Panc1 (cell line): ENCODE results near the gene MYBPH. TPM values are rescaled to one million over a fixed set of nuclear protein-coding genes. Genes with fewer than 3 reads are reported as not detected.
A peak's percentile ranks its signal among the peaks of the same experiment; 100 is the strongest.

ENCODE experiments used
- ATAC-seq: fragments of 200-7000 bp; cut with Tn5 transposase; 2 replicates; pipeline ENCODE4 v1.9.1; 2020; ENCODE audit warnings: mild to moderate bottlenecking, moderate library complexity
- BruUV-seq: library from RNA; stranded (reverse); fragments of 400-500 nt; replicated peaks from 2 replicates; lab custom pipeline; 2021; lab: Mats Ljungman, UMichigan
- CTCF ChIA-PET: fragments of 300-600 bp; sonication (Branson Sonifier 250); formaldehyde crosslinking; loops from one replicate; lab custom pipeline; 2022; ENCODE audit warnings: antibody characterized with exemption; lab: Charles Lee
- POLR2A ChIA-PET: fragments of 300-600 bp; sonication (Branson Sonifier 250); formaldehyde crosslinking; loops from one replicate; lab custom pipeline; 2022; ENCODE audit warnings: antibody characterized with exemption; lab: Charles Lee
- DNase-seq: peaks from one replicate; pipeline ENCODE4 v3.0.0-alpha.2; 2010; ENCODE audit warnings: low read depth, low spot score
- H3K27ac ChIP-seq: 2 replicates; pipeline ENCODE4 v1.5.1; 2011; ENCODE audit warnings: mild to moderate bottlenecking, low read length, inconsistent platforms
- H3K27me3 ChIP-seq: fragments of 200-500 bp; sonication (Bioruptor generic); 2 replicates; pipeline ENCODE4 v1.6.0; 2014; ENCODE audit warnings: low read length, inconsistent platforms; ENCODE audit not compliant: control insufficient read depth, insufficient read depth
- H3K36me3 ChIP-seq: fragments of 200-500 bp; sonication (Bioruptor generic); 2 replicates; pipeline ENCODE4 v1.5.1; 2014; ENCODE audit warnings: inconsistent platforms, mild to moderate bottlenecking, low read length, moderate library complexity; ENCODE audit not compliant: control insufficient read depth, insufficient read depth
- H3K4me1 ChIP-seq: 2 replicates; pipeline ENCODE4 v1.5.1; 2011; ENCODE audit warnings: inconsistent platforms, mild to moderate bottlenecking, low read length, moderate library complexity; ENCODE audit not compliant: control insufficient read depth, insufficient read depth
- H3K4me3 ChIP-seq, 2 experiments: 2 replicates each; pipeline ENCODE4 v1.5.1; 2011 to 2012; ENCODE audit warnings: low read depth in 2 of 2, low read length in 2 of 2, mild to moderate bottlenecking in 2 of 2, inconsistent platforms in 1 of 2, moderate library complexity in 1 of 2
- H3K9me3 ChIP-seq: fragments of 200-500 bp; sonication (Bioruptor generic); 2 replicates; pipeline ENCODE4 v1.5.1; 2014; ENCODE audit warnings: low read depth, mild to moderate bottlenecking, inconsistent platforms, low read length, moderate library complexity; ENCODE audit not compliant: control insufficient read depth, insufficient read depth
- POLR2AphosphoS5 ChIP-seq: IDR thresholded peaks from 2 replicates; pipeline ENCODE4 v1.6.1; 2012; ENCODE audit warnings: mild to moderate bottlenecking, low read depth, low read length, moderate library complexity
- SIN3A ChIP-seq: IDR thresholded peaks from 2 replicates; pipeline ENCODE4 v1.6.1; 2012; ENCODE audit warnings: low read depth, mild to moderate bottlenecking, low read length, moderate library complexity, borderline replicate concordance; ENCODE audit not compliant: insufficient read depth
- TCF7L2 ChIP-seq: IDR thresholded peaks from 2 replicates; pipeline ENCODE4 v1.6.1; 2011; ENCODE audit warnings: mild to moderate bottlenecking, low read depth, low read length, inconsistent platforms
- in situ Hi-C: cut with HindIII; loops from 2 replicates; pipeline ENCODE4 v1.10.0; 2016; ENCODE audit warnings: low sequenced_read_pairs, low pct_unique_long_range_greater_than_20kb
- intact Hi-C: fragments of 100-400 bp; cut with micrococcal nuclease; formaldehyde crosslinking; loops from one replicate; pipeline ENCODE4 v1.10.0; 2022; ENCODE audit not compliant: unreplicated experiment
- total RNA-seq: library from RNA; stranded (reverse); gene quantifications from one replicate; pipeline ENCODE4 v1.2.1, GENCODE V29; 2021; ENCODE audit not compliant: unreplicated experiment
- TF ChIP-seq, protein P1 (sequence below): fragments of 450-650 bp; IDR thresholded peaks from 2 replicates; pipeline ENCODE4 v1.5.1; 2017; ENCODE audit warnings: mild to moderate bottlenecking
- TF ChIP-seq, protein P2 (sequence below), 2 experiments: IDR thresholded peaks; 2 replicates each; pipeline ENCODE4 v1.6.1; 2011 to 2012; ENCODE audit warnings: low read depth in 2 of 2, control low read depth in 1 of 2, low read length in 1 of 2, mild to moderate bottlenecking in 1 of 2, moderate library complexity in 1 of 2; ENCODE audit not compliant: insufficient read depth in 1 of 2

The MYBPH gene
- total RNA-seq, 1 experiment from 2014 or later, result not detected

DNA sequence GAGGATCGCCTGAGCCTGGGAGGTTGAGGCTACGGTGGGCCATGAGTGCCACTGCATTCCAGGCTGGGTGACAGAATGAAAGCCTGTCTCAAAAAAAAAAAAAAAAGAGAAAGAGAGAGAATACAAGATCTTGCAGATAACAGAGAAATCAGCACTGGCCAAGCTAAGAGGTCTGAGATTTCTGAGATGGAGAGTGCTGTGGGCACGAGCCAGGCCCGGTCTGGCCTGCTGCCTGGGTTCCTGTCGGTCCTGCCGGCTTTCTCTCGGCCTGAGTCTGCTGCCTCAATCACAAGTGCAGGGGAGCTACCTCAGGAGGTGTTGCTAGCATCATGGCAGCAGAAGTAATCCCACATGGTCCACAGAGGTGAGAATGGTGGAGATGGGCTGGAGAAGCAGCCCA lies 29.1 kb downstream of the MYBPH start:
- TF ChIP-seq POLR2AphosphoS5, result no peak
- intact Hi-C loops (no loop called here), in situ Hi-C loops (no loop called here)
- POLR2A ChIA-PET, result no interaction called here
- CTCF ChIA-PET, result interaction anchor here (0.7 to 0.9 kb wide), 3 partner anchors 12 to 112 kb away, joined by 3 to 13 read pairs (median 5); no protein-coding TSS in a partner anchor
- Histone ChIP-seq H3K27me3 (no peaks in the 10 kb centered on the region), H3K4me1 (peaks cover 35% of the 10 kb centered on the region), H3K4me3 (no peak overlapping the region), H3K9me3 (no peaks in the 10 kb centered on the region), H3K27ac (no peak overlapping the region), H3K36me3 (no peaks in the 10 kb centered on the region)
- ATAC-seq (no peak), DNase-seq (no peak)
- no TSS peak for BruUV-seq

DNA sequence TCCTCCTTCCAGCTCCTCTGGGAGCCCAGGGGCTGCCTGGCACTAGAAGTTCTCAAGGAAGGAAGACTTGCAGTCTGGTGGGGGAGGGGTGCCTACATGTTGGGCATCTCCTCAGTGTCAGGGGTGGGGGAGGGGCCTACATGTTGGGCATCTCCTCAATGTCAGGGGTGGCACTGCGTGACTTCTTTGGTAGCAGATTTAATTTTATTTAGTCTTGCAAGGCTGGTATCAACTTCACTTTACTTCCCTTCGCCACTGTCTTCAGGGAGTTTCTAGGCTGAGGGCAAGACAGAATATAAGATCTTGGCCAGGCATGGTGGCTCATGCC lies 29.6 kb downstream of the MYBPH start:
- no peak for DNase-seq
- H3K36me3 ChIP-seq, result no peaks in the 10 kb centered on the region
- POLR2A ChIA-PET, result no interaction called here
- peaks cover 30% of the 10 kb centered on the region for H3K4me1 ChIP-seq
- ATAC-seq, result no peak
- in situ Hi-C loops (no loop called here), intact Hi-C loops (no loop called here)
- TF ChIP-seq SIN3A (no peak), POLR2AphosphoS5 (no peak), TCF7L2 (no peak)
- TF ChIP-seq, protein P1, sequence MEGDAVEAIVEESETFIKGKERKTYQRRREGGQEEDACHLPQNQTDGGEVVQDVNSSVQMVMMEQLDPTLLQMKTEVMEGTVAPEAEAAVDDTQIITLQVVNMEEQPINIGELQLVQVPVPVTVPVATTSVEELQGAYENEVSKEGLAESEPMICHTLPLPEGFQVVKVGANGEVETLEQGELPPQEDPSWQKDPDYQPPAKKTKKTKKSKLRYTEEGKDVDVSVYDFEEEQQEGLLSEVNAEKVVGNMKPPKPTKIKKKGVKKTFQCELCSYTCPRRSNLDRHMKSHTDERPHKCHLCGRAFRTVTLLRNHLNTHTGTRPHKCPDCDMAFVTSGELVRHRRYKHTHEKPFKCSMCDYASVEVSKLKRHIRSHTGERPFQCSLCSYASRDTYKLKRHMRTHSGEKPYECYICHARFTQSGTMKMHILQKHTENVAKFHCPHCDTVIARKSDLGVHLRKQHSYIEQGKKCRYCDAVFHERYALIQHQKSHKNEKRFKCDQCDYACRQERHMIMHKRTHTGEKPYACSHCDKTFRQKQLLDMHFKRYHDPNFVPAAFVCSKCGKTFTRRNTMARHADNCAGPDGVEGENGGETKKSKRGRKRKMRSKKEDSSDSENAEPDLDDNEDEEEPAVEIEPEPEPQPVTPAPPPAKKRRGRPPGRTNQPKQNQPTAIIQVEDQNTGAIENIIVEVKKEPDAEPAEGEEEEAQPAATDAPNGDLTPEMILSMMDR, result no peak
- TF ChIP-seq, protein P2, sequence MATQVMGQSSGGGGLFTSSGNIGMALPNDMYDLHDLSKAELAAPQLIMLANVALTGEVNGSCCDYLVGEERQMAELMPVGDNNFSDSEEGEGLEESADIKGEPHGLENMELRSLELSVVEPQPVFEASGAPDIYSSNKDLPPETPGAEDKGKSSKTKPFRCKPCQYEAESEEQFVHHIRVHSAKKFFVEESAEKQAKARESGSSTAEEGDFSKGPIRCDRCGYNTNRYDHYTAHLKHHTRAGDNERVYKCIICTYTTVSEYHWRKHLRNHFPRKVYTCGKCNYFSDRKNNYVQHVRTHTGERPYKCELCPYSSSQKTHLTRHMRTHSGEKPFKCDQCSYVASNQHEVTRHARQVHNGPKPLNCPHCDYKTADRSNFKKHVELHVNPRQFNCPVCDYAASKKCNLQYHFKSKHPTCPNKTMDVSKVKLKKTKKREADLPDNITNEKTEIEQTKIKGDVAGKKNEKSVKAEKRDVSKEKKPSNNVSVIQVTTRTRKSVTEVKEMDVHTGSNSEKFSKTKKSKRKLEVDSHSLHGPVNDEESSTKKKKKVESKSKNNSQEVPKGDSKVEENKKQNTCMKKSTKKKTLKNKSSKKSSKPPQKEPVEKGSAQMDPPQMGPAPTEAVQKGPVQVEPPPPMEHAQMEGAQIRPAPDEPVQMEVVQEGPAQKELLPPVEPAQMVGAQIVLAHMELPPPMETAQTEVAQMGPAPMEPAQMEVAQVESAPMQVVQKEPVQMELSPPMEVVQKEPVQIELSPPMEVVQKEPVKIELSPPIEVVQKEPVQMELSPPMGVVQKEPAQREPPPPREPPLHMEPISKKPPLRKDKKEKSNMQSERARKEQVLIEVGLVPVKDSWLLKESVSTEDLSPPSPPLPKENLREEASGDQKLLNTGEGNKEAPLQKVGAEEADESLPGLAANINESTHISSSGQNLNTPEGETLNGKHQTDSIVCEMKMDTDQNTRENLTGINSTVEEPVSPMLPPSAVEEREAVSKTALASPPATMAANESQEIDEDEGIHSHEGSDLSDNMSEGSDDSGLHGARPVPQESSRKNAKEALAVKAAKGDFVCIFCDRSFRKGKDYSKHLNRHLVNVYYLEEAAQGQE (IDR thresholded peaks at IDR 0.05; ENCODE audit: insufficient read depth in 1 of 2, low read depth in 2 of 2, low read length in 1 of 2), result no peak
- no TSS peak for BruUV-seq
- no peaks in the 10 kb centered on the region for H3K27me3 ChIP-seq
- CTCF ChIA-PET, result interaction anchor here (0.7 to 0.9 kb wide), 4 partner anchors 11 to 112 kb away, joined by 3 to 13 read pairs (median 6); no protein-coding TSS in a partner anchor
- H3K4me3 ChIP-seq, result no peak overlapping the region
- no peaks in the 10 kb centered on the region for H3K9me3 ChIP-seq
- no peak overlapping the region for H3K27ac ChIP-seq

DNA sequence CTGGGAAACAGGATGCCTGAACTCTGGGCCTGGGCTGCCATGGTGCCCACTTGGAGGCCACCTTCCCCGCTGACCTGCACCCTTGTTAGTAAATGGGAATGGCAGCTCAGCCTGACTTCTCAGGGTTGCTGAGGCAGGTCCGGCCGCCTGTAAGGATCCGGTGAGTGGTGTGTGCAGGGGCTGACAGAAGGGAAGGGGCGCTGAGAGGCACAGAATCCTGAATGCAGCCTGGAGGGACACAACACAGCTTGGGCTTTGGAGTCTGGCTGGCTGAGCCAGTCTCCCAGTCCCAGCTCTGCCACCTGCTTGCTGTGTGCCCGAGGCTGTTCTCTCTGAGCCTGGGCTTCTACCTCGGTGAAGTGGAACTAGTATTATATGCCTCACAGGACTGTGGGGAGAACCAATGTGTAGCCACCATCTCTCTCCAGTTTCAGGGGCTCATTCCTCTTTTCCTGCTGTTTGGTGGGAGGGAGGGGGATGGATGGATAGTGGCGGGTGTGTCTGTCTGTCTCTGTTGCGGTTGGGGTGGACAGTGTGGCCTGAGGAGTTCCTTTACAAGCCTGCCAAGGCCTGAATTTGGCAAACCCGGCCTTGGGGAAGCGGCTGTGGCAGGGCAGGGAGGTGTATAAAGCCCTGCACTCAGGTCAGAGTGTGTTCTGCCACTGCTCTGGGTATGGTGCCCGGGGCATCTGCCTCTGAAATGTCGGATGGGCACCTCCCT lies 30.1 kb downstream of the MYBPH start:
- H3K36me3 ChIP-seq, result no peaks in the 10 kb centered on the region
- intact Hi-C loops, result no loop called here
- BruUV-seq, result no TSS peak
- TF ChIP-seq POLR2AphosphoS5, result no peak
- TF ChIP-seq TCF7L2, result no peak
- TF ChIP-seq SIN3A, result no peak
- TF ChIP-seq, protein P2 (IDR thresholded peaks at IDR 0.05; ENCODE audit: insufficient read depth in 1 of 2, low read depth in 2 of 2, low read length in 1 of 2), result no peak
- TF ChIP-seq, protein P1, result no peak
- ATAC-seq (peak; percentile 29; the same call in 1 of the 2 replicates), DNase-seq (no peak)
- H3K9me3 ChIP-seq, result no peaks in the 10 kb centered on the region
- H3K27me3 ChIP-seq, result no peaks in the 10 kb centered on the region
- H3K4me3 ChIP-seq, result no peak overlapping the region
- in situ Hi-C loops, result no loop called here
- CTCF ChIA-PET, result interaction anchor here (0.7 kb wide), 2 partner anchors 14 to 19 kb away, joined by 8 to 13 read pairs; no protein-coding TSS in a partner anchor
- POLR2A ChIA-PET, result no interaction called here
- H3K27ac ChIP-seq, result peak overlapping the region; percentile 55
- peaks cover 25% of the 10 kb centered on the region for H3K4me1 ChIP-seq
